MM.1S (cell line): ENCODE data around the gene CDK5.

Source experiments
- EZH2 ChIP-seq: fragments of 300-600 bp; sonication (generic); optimal IDR thresholded peaks from 2 replicates; pipeline ENCODE3; 2017; ENCODE audit warnings: low read depth, mild to moderate bottlenecking, antibody characterized with exemption, low read length, mixed read lengths
- EZH2phosphoT487 ChIP-seq: fragments of 300-600 bp; sonication (generic); IDR thresholded peaks from 2 replicates; pipeline ENCODE4 v1.6.1; 2018; ENCODE audit warnings: antibody characterized with exemption, low read length
- TF ChIP-seq, protein P1 (sequence below): fragments of 300-600 bp; sonication (generic); IDR thresholded peaks from 2 replicates; pipeline ENCODE4 v1.5.1; 2016; ENCODE audit warnings: antibody characterized with exemption, low read length, mixed read lengths

DNA sequence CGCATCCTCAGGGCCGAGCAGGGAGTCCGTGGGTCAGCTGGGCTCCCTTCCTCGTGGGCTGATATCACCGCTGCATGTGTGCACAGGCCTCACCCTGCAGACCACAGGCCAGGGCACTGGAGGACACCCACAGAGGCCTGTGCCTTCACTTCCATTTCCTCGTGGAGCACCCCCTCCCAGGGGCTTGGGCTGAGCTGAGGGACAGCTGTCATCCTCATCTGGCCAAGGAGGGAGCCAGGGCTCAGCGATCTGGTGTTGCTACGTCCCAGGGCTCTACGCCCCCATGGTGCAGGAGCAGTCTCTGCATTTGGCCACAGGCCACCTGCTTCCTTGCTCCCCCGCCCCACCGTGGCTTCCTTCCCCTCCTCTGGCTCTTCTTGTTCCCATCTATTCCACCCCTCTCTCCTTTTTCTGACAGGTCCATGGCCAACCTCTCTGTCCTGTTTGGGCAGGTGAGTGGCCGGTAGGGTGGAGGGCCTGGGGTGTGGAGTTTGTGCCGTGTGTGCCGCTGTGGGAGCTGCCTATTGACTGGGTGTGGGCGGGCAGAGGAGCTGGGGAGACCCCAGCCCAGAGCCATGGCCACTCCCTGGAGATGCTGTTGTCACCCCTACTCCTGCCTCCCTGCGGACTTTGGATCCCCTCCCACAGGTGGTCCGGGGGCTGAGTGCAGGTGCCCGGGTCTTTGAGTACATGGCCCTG is 17.7 kb downstream of the CDK5 start:
- no peak for TF ChIP-seq EZH2phosphoT487
- TF ChIP-seq, protein P1, sequence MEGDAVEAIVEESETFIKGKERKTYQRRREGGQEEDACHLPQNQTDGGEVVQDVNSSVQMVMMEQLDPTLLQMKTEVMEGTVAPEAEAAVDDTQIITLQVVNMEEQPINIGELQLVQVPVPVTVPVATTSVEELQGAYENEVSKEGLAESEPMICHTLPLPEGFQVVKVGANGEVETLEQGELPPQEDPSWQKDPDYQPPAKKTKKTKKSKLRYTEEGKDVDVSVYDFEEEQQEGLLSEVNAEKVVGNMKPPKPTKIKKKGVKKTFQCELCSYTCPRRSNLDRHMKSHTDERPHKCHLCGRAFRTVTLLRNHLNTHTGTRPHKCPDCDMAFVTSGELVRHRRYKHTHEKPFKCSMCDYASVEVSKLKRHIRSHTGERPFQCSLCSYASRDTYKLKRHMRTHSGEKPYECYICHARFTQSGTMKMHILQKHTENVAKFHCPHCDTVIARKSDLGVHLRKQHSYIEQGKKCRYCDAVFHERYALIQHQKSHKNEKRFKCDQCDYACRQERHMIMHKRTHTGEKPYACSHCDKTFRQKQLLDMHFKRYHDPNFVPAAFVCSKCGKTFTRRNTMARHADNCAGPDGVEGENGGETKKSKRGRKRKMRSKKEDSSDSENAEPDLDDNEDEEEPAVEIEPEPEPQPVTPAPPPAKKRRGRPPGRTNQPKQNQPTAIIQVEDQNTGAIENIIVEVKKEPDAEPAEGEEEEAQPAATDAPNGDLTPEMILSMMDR, result no peak
- TF ChIP-seq EZH2, result no peak
